ENCODE results near the gene ADAMTS7.

DNA sequence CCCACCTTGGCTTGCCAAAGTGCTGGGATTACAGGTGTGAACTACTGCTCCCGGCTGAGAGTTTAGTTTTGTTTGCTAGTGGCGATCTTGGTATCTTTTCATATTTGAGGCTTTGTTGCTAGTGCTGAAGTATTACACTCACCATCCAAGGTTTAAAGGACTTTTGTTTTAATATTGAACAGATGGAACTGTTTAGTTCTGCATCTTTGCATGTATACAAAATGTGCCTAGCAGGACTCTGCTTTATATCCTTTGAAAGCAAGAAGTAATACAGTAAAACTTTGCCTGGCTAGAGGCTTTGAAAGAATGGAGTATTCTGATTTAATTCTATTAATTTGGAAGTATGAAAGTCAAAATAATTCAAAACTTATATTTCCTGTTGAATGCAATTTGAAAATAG, 92.4 kb downstream of the ADAMTS7 start:
- no peak for TF ChIP-seq POLR2AphosphoS5 (IDR thresholded peaks at IDR 0.05; ENCODE audit: low read depth, low read length)
- no peak for TF ChIP-seq POLR2A (IDR thresholded peaks at IDR 0.05; ENCODE audit: low read depth, low read length)
- no peak for TF ChIP-seq PAX5 (IDR thresholded peaks at IDR 0.05; ENCODE audit: insufficient read depth, low read length, severe bottlenecking)
- no peak for TF ChIP-seq SPI1 (IDR thresholded peaks at IDR 0.05; ENCODE audit: low read depth, low read length)
- no peak for TF ChIP-seq TAF1 (IDR thresholded peaks at IDR 0.05; ENCODE audit: low read depth, low read length)
